ENCODE results near the gene RANBP3. TPM values are rescaled to one million over a fixed set of nuclear protein-coding genes. Genes with fewer than 3 reads are reported as not detected.

The RANBP3 gene
- total RNA-seq, 1 experiment from 2014 or later: 62.4 TPM

GRCh38 chr19:5932609-5933262 is 45.2 kb downstream of the RANBP3 start:
- CTCF ChIA-PET: no interaction called here
- RAD21 ChIA-PET (ENCODE audit: low non-redundant PET in 1 of 2, low total read pairs in 2 of 2, uncharacterized antibody in 2 of 2, unreplicated experiment in 2 of 2): no interaction called here
- intact Hi-C loops (cut with micrococcal nuclease): no loop called here
- H3K79me2 ChIP-seq (ENCODE audit: insufficient read depth, low read length): peaks cover 22% of the 10 kb centered on the region; the same call in 1 of the 2 replicates
- H3K9me2 ChIP-seq (ENCODE audit: insufficient read depth): no peaks in the 10 kb centered on the region
- no peaks in the 10 kb centered on the region for H3K27me3 ChIP-seq (ENCODE audit: insufficient read depth, low read length)
- no peaks in the 10 kb centered on the region for H3K9me3 ChIP-seq (ENCODE audit: control insufficient read depth in 1 of 2, insufficient read depth in 1 of 2, low read depth in 1 of 2, low read length in 2 of 2)
- no peak overlapping the region for H2AFZ ChIP-seq (ENCODE audit: low read depth, low read length, poor library complexity, severe bottlenecking)
- no TSS peak for BruUV-seq (replicated peaks)
- H3K4me1 ChIP-seq (ENCODE audit: control insufficient read depth in 1 of 2, insufficient read depth in 2 of 2, low read length in 2 of 2): no peaks in the 10 kb centered on the region
- no peak for ATAC-seq
- no peak overlapping the region for H3K4me3 ChIP-seq (replicated peaks in 1 of 2; ENCODE audit: low read depth in 1 of 2, low read length in 2 of 2)
- no peak for TF ChIP-seq RAD21 (IDR thresholded peaks at IDR 0.05; ENCODE audit: low read depth)
- no peak for TF ChIP-seq MAX (IDR thresholded peaks at IDR 0.05)
- no peak for TF ChIP-seq YY1 (IDR thresholded peaks at IDR 0.05; ENCODE audit: extremely low read depth, insufficient replicate concordance, low read depth, low read length)
- TF ChIP-seq ATF3 (IDR thresholded peaks at IDR 0.05): no peak
- no peak for TF ChIP-seq POLR2A (IDR thresholded peaks at IDR 0.05; ENCODE audit: borderline replicate concordance, extremely low read depth, insufficient read depth, insufficient read length)
- H3K27ac ChIP-seq (ENCODE audit: low read depth, low read length): no peak overlapping the region
- H3K9ac ChIP-seq (ENCODE audit: low read length): no peak overlapping the region
- H4K20me1 ChIP-seq (ENCODE audit: insufficient read depth): no peaks in the 10 kb centered on the region
- no peak overlapping the region for H3K4me2 ChIP-seq (ENCODE audit: low read length)
- H3K36me3 ChIP-seq (ENCODE audit: control insufficient read depth in 1 of 2, insufficient read depth in 2 of 2, low read length in 2 of 2): peaks cover 19 to 46% of the 10 kb centered on the region in 2 experiments; a peak in 3 of 4 replicates
- POLR2A ChIA-PET: no interaction called here
- no peak for DNase-seq (ENCODE audit: low read depth, low spot score)

- intact Hi-C loops (cut with micrococcal nuclease): no loop called here
- ATAC-seq (no peak), DNase-seq (ENCODE audit: low read depth, low spot score) (no peak)
- Histone ChIP-seq H3K36me3 (ENCODE audit: control insufficient read depth in 1 of 2, insufficient read depth in 2 of 2, low read length in 2 of 2) (peaks cover 23 to 52% of the 10 kb centered on the region in 2 experiments; a peak in 3 of 4 replicates), H3K4me2 (ENCODE audit: low read length) (no peak overlapping the region), H2AFZ (ENCODE audit: low read depth, low read length, poor library complexity, severe bottlenecking) (no peak overlapping the region), H3K9me2 (ENCODE audit: insufficient read depth) (no peaks in the 10 kb centered on the region), H3K79me2 (ENCODE audit: insufficient read depth, low read length) (peaks cover 22% of the 10 kb centered on the region; the same call in 1 of the 2 replicates), H3K9ac (ENCODE audit: low read length) (no peak overlapping the region), H3K4me1 (ENCODE audit: control insufficient read depth in 1 of 2, insufficient read depth in 2 of 2, low read length in 2 of 2) (no peaks in the 10 kb centered on the region), H3K9me3 (ENCODE audit: control insufficient read depth in 1 of 2, insufficient read depth in 1 of 2, low read depth in 1 of 2, low read length in 2 of 2) (no peaks in the 10 kb centered on the region), H3K27ac (ENCODE audit: low read depth, low read length) (no peak overlapping the region), H3K27me3 (ENCODE audit: insufficient read depth, low read length) (no peaks in the 10 kb centered on the region), H3K4me3 (replicated peaks in 1 of 2; ENCODE audit: low read depth in 1 of 2, low read length in 2 of 2) (no peak overlapping the region), H4K20me1 (ENCODE audit: insufficient read depth) (no peaks in the 10 kb centered on the region)
- BruUV-seq (replicated peaks): no TSS peak
- CTCF ChIA-PET: no interaction called here
- TF ChIP-seq CBX3 (IDR thresholded peaks at IDR 0.05; ENCODE audit: low read depth) (no peak), CTCF (IDR thresholded peaks at IDR 0.05 in 2 of 3, conservative IDR thresholded peaks at IDR 0.05 in 1 of 3; ENCODE audit: borderline replicate concordance in 1 of 3, insufficient read depth in 1 of 3, low read depth in 2 of 3, low read length in 2 of 3) (no peak), ATF3 (IDR thresholded peaks at IDR 0.05) (no peak), TCF7L2 (IDR thresholded peaks at IDR 0.05; ENCODE audit: borderline replicate concordance, extremely low read depth, insufficient read depth, insufficient read length) (no peak), YY1 (IDR thresholded peaks at IDR 0.05; ENCODE audit: extremely low read depth, insufficient replicate concordance, low read depth, low read length) (no peak), SIN3A (IDR thresholded peaks at IDR 0.05; ENCODE audit: low read depth) (no peak), ELF1 (IDR thresholded peaks at IDR 0.05; ENCODE audit: borderline replicate concordance, low read depth) (no peak), EGR1 (IDR thresholded peaks at IDR 0.05; ENCODE audit: low read depth) (no peak), POLR2A (IDR thresholded peaks at IDR 0.05; ENCODE audit: borderline replicate concordance, extremely low read depth, insufficient read depth, insufficient read length) (no peak)
- RAD21 ChIA-PET (ENCODE audit: low non-redundant PET in 1 of 2, low total read pairs in 2 of 2, uncharacterized antibody in 2 of 2, unreplicated experiment in 2 of 2): no interaction called here
- POLR2A ChIA-PET: no interaction called here
Observed at GRCh38 chr19:5932146-5932545, 45.8 kb downstream of the RANBP3 start.

Measured in HCT116 (cell line).